ENCODE measurements around the gene BET1L. TPM values are rescaled to one million over a fixed set of nuclear protein-coding genes. Genes with fewer than 3 reads are reported as not detected.
"Not testable (repeated sequence)": the region's sequence is repeated elsewhere in the genome, so short reads cannot be mapped to it uniquely, and the experiment has no call there.

Gene BET1L
- total and polyA plus RNA-seq, 2 experiments from 2014 or later: 27.2 to 76.6 TPM

- H3K36me3 ChIP-seq (ENCODE audit: low read depth); H3K9me3 ChIP-seq (ENCODE audit: low read depth); H2AFZ ChIP-seq; H3F3A ChIP-seq (ENCODE audit: insufficient read depth); H4K20me1 ChIP-seq (ENCODE audit: insufficient read depth); H3K4me3 ChIP-seq; in situ Hi-C loops (cut with MboI); H3K27me3 ChIP-seq (replicated peaks; ENCODE audit: insufficient read depth); H3K9ac ChIP-seq; H3K79me2 ChIP-seq (ENCODE audit: insufficient read depth); H3K4me2 ChIP-seq (ENCODE audit: unreplicated experiment); H3K27ac ChIP-seq; H3K9me2 ChIP-seq (ENCODE audit: insufficient read depth); DNase-seq; H3K4me1 ChIP-seq (ENCODE audit: insufficient read depth): not testable (repeated sequence)
- 81 to 89% methylated on average over 14 to 48 of the region's 55 CpGs for WGBS, 2 experiments (ENCODE audit: low coverage in 1 of 2, low lambda C conversion rate in 2 of 2, missing lambda C conversion rate in 2 of 2)
Measured at GRCh38 chr11:189200-189783, 17.9 kb downstream of the BET1L start.

GRCh38 chr11:180242-180641 lies 27.0 kb downstream of the BET1L start:
- H3F3A ChIP-seq (ENCODE audit: insufficient read depth); H3K79me2 ChIP-seq (ENCODE audit: insufficient read depth); H2AFZ ChIP-seq; H3K4me3 ChIP-seq; H3K36me3 ChIP-seq (ENCODE audit: low read depth); H3K9me2 ChIP-seq (ENCODE audit: insufficient read depth); in situ Hi-C loops (cut with MboI); H3K27me3 ChIP-seq (replicated peaks; ENCODE audit: insufficient read depth); H3K4me1 ChIP-seq (ENCODE audit: insufficient read depth); H3K9me3 ChIP-seq (ENCODE audit: low read depth); H3K4me2 ChIP-seq (ENCODE audit: unreplicated experiment); H3K27ac ChIP-seq; H3K9ac ChIP-seq; H4K20me1 ChIP-seq (ENCODE audit: insufficient read depth); DNase-seq: not testable (repeated sequence)
- whole genome bisulfite sequencing, 2 experiments (ENCODE audit: low coverage in 1 of 2, low lambda C conversion rate in 2 of 2, missing lambda C conversion rate in 2 of 2): 0% methylated on average over 1 to 5 of the region's 13 CpGs

Small RNAs within 50 kb of the gene (small RNA-seq; reads per million reads assigned to genes)
- gene RNU6-447P (ENCODE audit: low read depth, low replicate concordance): not detected

Other genes with a start within 250 kb of the BET1L start
- not detected in 2 replicates for gene SCGB1C1, start 14.3 kb downstream of the BET1L start, total RNA-seq (2014; rRNA removed; shearing (Covaris generic))
- gene SCGB1C1, start 14.3 kb downstream of the BET1L start, polyA plus RNA-seq (2016; fragmentation: Nextera tagmentation; extraction: Ambion mirVana): not detected in 2 replicates
- 220 and 226 TPM in 2 replicates for gene RIC8A, start 309 bp upstream of the BET1L start, total RNA-seq (2014; rRNA removed; shearing (Covaris generic))
- gene RIC8A, start 309 bp upstream of the BET1L start, polyA plus RNA-seq (2016; fragmentation: Nextera tagmentation; extraction: Ambion mirVana): 121 and 132 TPM in 2 replicates
- gene SIRT3, start 28.9 kb upstream of the BET1L start, total RNA-seq (2014; rRNA removed; shearing (Covaris generic)): 10.5 and 15.5 TPM in 2 replicates
- 12.3 and 14.9 TPM in 2 replicates for gene SIRT3, start 28.9 kb upstream of the BET1L start, polyA plus RNA-seq (2016; fragmentation: Nextera tagmentation; extraction: Ambion mirVana)
- 127 and 145 TPM in 2 replicates for gene PSMD13, start 29.6 kb upstream of the BET1L start, total RNA-seq (2014; rRNA removed; shearing (Covaris generic))
- 188 and 193 TPM in 2 replicates for gene PSMD13, start 29.6 kb upstream of the BET1L start, polyA plus RNA-seq (2016; fragmentation: Nextera tagmentation; extraction: Ambion mirVana)
- not detected in 2 replicates for gene NLRP6, start 71.0 kb upstream of the BET1L start, total RNA-seq (2014; rRNA removed; shearing (Covaris generic))
- not detected in 2 replicates for gene NLRP6, start 71.0 kb upstream of the BET1L start, polyA plus RNA-seq (2016; fragmentation: Nextera tagmentation; extraction: Ambion mirVana)
- 14.2 and 23.1 TPM in 2 replicates for gene PGGHG, start 81.7 kb upstream of the BET1L start, total RNA-seq (2014; rRNA removed; shearing (Covaris generic))
- 4.4 and 4.6 TPM in 2 replicates for gene PGGHG, start 81.7 kb upstream of the BET1L start, polyA plus RNA-seq (2016; fragmentation: Nextera tagmentation; extraction: Ambion mirVana)
- gene IFITM5, start 92.1 kb upstream of the BET1L start, total RNA-seq (2014; rRNA removed; shearing (Covaris generic)): not detected in 2 replicates
- gene IFITM5, start 92.1 kb upstream of the BET1L start, polyA plus RNA-seq (2016; fragmentation: Nextera tagmentation; extraction: Ambion mirVana): not detected in 2 replicates
- gene IFITM2, start 100.4 kb upstream of the BET1L start, total RNA-seq (2014; rRNA removed; shearing (Covaris generic)): 75.2 and 104 TPM in 2 replicates
- 1,025 and 1,029 TPM in 2 replicates for gene IFITM2, start 100.4 kb upstream of the BET1L start, polyA plus RNA-seq (2016; fragmentation: Nextera tagmentation; extraction: Ambion mirVana)
- gene IFITM1, start 106.6 kb upstream of the BET1L start, total RNA-seq (2014; rRNA removed; shearing (Covaris generic)): 72.7 and 77.3 TPM in 2 replicates
- 180 and 187 TPM in 2 replicates for gene IFITM1, start 106.6 kb upstream of the BET1L start, polyA plus RNA-seq (2016; fragmentation: Nextera tagmentation; extraction: Ambion mirVana)
- 62.5 and 158 TPM in 2 replicates for gene IFITM3, start 113.5 kb upstream of the BET1L start, total RNA-seq (2014; rRNA removed; shearing (Covaris generic))
- gene IFITM3, start 113.5 kb upstream of the BET1L start, polyA plus RNA-seq (2016; fragmentation: Nextera tagmentation; extraction: Ambion mirVana): 1,892 and 1,917 TPM in 2 replicates
- 16.5 and 24.7 TPM in 2 replicates for gene B4GALNT4, start 162.1 kb upstream of the BET1L start, total RNA-seq (2014; rRNA removed; shearing (Covaris generic))
- 1.9 and 2.3 TPM in 2 replicates for gene B4GALNT4, start 162.1 kb upstream of the BET1L start, polyA plus RNA-seq (2016; fragmentation: Nextera tagmentation; extraction: Ambion mirVana)
- 1.2 and 4.9 TPM in 2 replicates for gene PKP3, start 186.8 kb upstream of the BET1L start, total RNA-seq (2014; rRNA removed; shearing (Covaris generic))
- 2.2 and 2.4 TPM in 2 replicates for gene PKP3, start 186.8 kb upstream of the BET1L start, polyA plus RNA-seq (2016; fragmentation: Nextera tagmentation; extraction: Ambion mirVana)
- gene SIGIRR, start 207.6 kb upstream of the BET1L start, total RNA-seq (2014; rRNA removed; shearing (Covaris generic)): 17.7 and 28.3 TPM in 2 replicates
- 59.5 and 61.1 TPM in 2 replicates for gene SIGIRR, start 207.6 kb upstream of the BET1L start, polyA plus RNA-seq (2016; fragmentation: Nextera tagmentation; extraction: Ambion mirVana)
- gene ANO9, start 234.6 kb upstream of the BET1L start, total RNA-seq (2014; rRNA removed; shearing (Covaris generic)): not detected in 2 replicates
- gene ANO9, start 234.6 kb upstream of the BET1L start, polyA plus RNA-seq (2016; fragmentation: Nextera tagmentation; extraction: Ambion mirVana): not detected in 2 replicates
- gene PTDSS2, start 242.9 kb upstream of the BET1L start, total RNA-seq (2014; rRNA removed; shearing (Covaris generic)): 29.2 and 44.1 TPM in 2 replicates
- 20.1 and 22.2 TPM in 2 replicates for gene PTDSS2, start 242.9 kb upstream of the BET1L start, polyA plus RNA-seq (2016; fragmentation: Nextera tagmentation; extraction: Ambion mirVana)

All from GM23248 (cell line).